ENCODE data around the gene TMEM145. TPM values are rescaled to one million over a fixed set of nuclear protein-coding genes. Genes with fewer than 3 reads are reported as not detected.

The TMEM145 gene
- total RNA-seq, 1 experiment from 2014 or later: 4.9 TPM

- intact Hi-C loops (cut with micrococcal nuclease; ENCODE audit: unreplicated experiment): loop anchor here (1.0 to 5.0 kb wide), 2 partner anchors 79 to 218 kb away; no protein-coding TSS in a partner anchor
- peak within 1 kb of the TSS; percentile 79 for H3K27ac ChIP-seq (ENCODE audit: low read depth, low read length, poor library complexity, severe bottlenecking)
- CTCF ChIA-PET: no interaction called here
These were observed 12.3 kb downstream of the TMEM145 start, which contains the start of gene MEGF8 for GRCh38 chr19:42325308-42325895. Gene MEGF8 (plus strand): TSS chr19:42325635. CDS start chr19:42326244, 609 bp downstream.

GRCh38 chr19:42325896-42326771, 13.0 kb downstream of the TMEM145 start:
- peak overlapping the region; percentile 88 for H3K4me3 ChIP-seq (ENCODE audit: low read depth, low read length, poor library complexity, severe bottlenecking)
- H3K27me3 ChIP-seq (replicated peaks; ENCODE audit: insufficient read depth, low read depth, low read length, poor library complexity): peaks cover 9% of the 10 kb centered on the region
- CTCF ChIA-PET: no interaction called here
- no peaks in the 10 kb centered on the region for H3K36me3 ChIP-seq (ENCODE audit: insufficient read depth, low read length, poor library complexity, severe bottlenecking)
- no peaks in the 10 kb centered on the region for H3K9me3 ChIP-seq (ENCODE audit: low read depth, low read length, poor library complexity, severe bottlenecking)
- POLR2A ChIA-PET (ENCODE audit: low non-redundant PET): no interaction called here
- intact Hi-C loops (cut with micrococcal nuclease; ENCODE audit: unreplicated experiment): loop anchor here (1.0 to 5.0 kb wide), 2 partner anchors 80 to 219 kb away; no protein-coding TSS in a partner anchor
- H3K4me1 ChIP-seq (ENCODE audit: insufficient read depth, low read length, poor library complexity, severe bottlenecking): peaks cover 14% of the 10 kb centered on the region
- TF ChIP-seq EZH2 (IDR thresholded peaks at IDR 0.05; ENCODE audit: borderline replicate concordance, low read depth, low read length, poor library complexity, severe bottlenecking) (no peak), CTCF (conservative IDR thresholded peaks at IDR 0.05; ENCODE audit: low read depth, low read length) (no peak)
- no peak for DNase-seq (ENCODE audit: low spot score)
- BruUV-seq (replicated peaks): TSS peak; percentile 77
- peak overlapping the region; percentile 79 for H3K27ac ChIP-seq (ENCODE audit: low read depth, low read length, poor library complexity, severe bottlenecking)

More at GRCh38 chr19:42325308-42325895, 12.3 kb downstream of the TMEM145 start, which contains the start of gene MEGF8:
- no TSS peak for BruUV-seq (replicated peaks)
- Histone ChIP-seq H3K36me3 (ENCODE audit: insufficient read depth, low read length, poor library complexity, severe bottlenecking) (no peaks in the 10 kb centered on the region), H3K4me3 (ENCODE audit: low read depth, low read length, poor library complexity, severe bottlenecking) (peak within 1 kb of the TSS; percentile 88), H3K27me3 (replicated peaks; ENCODE audit: insufficient read depth, low read depth, low read length, poor library complexity) (peaks cover 9% of the 10 kb centered on the region), H3K4me1 (ENCODE audit: insufficient read depth, low read length, poor library complexity, severe bottlenecking) (peaks cover 9% of the 10 kb centered on the region), H3K9me3 (ENCODE audit: low read depth, low read length, poor library complexity, severe bottlenecking) (no peaks in the 10 kb centered on the region)
- DNase-seq (ENCODE audit: low spot score): peak; percentile 100
- TF ChIP-seq EZH2 (IDR thresholded peaks at IDR 0.05; ENCODE audit: borderline replicate concordance, low read depth, low read length, poor library complexity, severe bottlenecking): no peak
- peak; percentile 98 for TF ChIP-seq CTCF (conservative IDR thresholded peaks at IDR 0.05; ENCODE audit: low read depth, low read length)
- POLR2A ChIA-PET (ENCODE audit: low non-redundant PET): no interaction called here

- peaks cover 9% of the 10 kb centered on the region for H3K27me3 ChIP-seq (replicated peaks; ENCODE audit: insufficient read depth, low read depth, low read length, poor library complexity)
- intact Hi-C loops (cut with micrococcal nuclease; ENCODE audit: unreplicated experiment): loop anchor here (5.0 kb wide), 1 partner anchor 220 kb away; no protein-coding TSS in a partner anchor
- H3K9me3 ChIP-seq (ENCODE audit: low read depth, low read length, poor library complexity, severe bottlenecking): no peaks in the 10 kb centered on the region
- CTCF ChIA-PET: no interaction called here
- H3K4me1 ChIP-seq (ENCODE audit: insufficient read depth, low read length, poor library complexity, severe bottlenecking): peaks cover 14% of the 10 kb centered on the region
- BruUV-seq (replicated peaks): no TSS peak
- H3K36me3 ChIP-seq (ENCODE audit: insufficient read depth, low read length, poor library complexity, severe bottlenecking): no peaks in the 10 kb centered on the region
- DNase-seq (ENCODE audit: low spot score): no peak
- POLR2A ChIA-PET (ENCODE audit: low non-redundant PET): no interaction called here
- no peak overlapping the region for H3K27ac ChIP-seq (ENCODE audit: low read depth, low read length, poor library complexity, severe bottlenecking)
- H3K4me3 ChIP-seq (ENCODE audit: low read depth, low read length, poor library complexity, severe bottlenecking): peak overlapping the region; percentile 88
- no peak for TF ChIP-seq CTCF (conservative IDR thresholded peaks at IDR 0.05; ENCODE audit: low read depth, low read length)
- no peak for TF ChIP-seq EZH2 (IDR thresholded peaks at IDR 0.05; ENCODE audit: borderline replicate concordance, low read depth, low read length, poor library complexity, severe bottlenecking)
These were observed 13.9 kb downstream of the TMEM145 start for GRCh38 chr19:42326969-42327368.

Measured in A673 (cell line).